ENCODE results near the gene EME1. TPM values are rescaled to one million over a fixed set of nuclear protein-coding genes. Genes with fewer than 3 reads are reported as not detected.

The EME1 gene
- total and polyA plus RNA-seq, 2 of the 13 experiments (the other 11 are each of a cell fraction or from before 2014, with no cell fraction given) = 20.7 to 24.6 TPM

DNA sequence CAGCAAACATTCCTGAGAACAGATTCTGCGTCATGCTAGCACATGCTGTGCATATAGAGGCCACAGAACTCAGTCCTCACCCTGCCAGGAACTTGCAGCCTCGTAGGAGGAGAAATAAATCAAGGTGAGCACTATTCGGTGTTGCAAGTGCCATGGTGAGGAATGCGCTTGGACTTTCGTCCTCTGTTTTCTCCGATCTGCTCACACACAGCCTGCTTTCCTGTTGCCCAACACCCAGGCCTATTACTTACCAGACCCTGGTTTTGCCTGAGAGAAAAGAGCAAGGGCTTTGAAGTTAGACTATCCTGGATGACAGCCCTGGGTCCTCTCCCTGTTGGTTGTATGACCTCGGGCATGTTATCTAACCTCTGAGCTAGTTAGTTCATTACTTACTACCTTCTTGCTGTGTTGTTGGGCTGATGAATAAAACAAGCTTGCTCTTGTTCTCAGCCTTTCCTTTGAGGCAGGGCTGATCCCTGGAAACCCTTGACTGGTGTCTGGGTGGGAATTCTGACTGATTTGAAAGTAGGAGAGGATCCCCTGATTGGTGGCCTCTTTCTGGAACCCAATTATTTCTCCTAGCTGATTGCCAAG is 55.9 kb downstream of the EME1 start (continued):
- TF ChIP-seq, protein P1, sequence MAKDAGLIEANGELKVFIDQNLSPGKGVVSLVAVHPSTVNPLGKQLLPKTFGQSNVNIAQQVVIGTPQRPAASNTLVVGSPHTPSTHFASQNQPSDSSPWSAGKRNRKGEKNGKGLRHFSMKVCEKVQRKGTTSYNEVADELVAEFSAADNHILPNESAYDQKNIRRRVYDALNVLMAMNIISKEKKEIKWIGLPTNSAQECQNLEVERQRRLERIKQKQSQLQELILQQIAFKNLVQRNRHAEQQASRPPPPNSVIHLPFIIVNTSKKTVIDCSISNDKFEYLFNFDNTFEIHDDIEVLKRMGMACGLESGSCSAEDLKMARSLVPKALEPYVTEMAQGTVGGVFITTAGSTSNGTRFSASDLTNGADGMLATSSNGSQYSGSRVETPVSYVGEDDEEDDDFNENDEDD (CRISPR knock-in tag; IDR thresholded peaks at IDR 0.05; ENCODE audit: borderline replicate concordance) = no peak; the same call in 1 of the 2 replicates
- peak; percentile 94 for TF ChIP-seq ZNF605 (CRISPR knock-in tag; IDR thresholded peaks at IDR 0.05)
- peak; percentile 77; the same call in 1 of the 2 replicates for TF ChIP-seq WIZ (CRISPR knock-in tag; IDR thresholded peaks at IDR 0.05)
- peak; percentile 81; the same call in 1 of the 2 replicates for TF ChIP-seq SMAD1 (CRISPR knock-in tag; IDR thresholded peaks at IDR 0.05; ENCODE audit: borderline replicate concordance, low read depth)
- no peak for TF ChIP-seq ZNF260 (CRISPR knock-in tag; IDR thresholded peaks at IDR 0.05; ENCODE audit: borderline replicate concordance, low read depth)
- TF ChIP-seq ATF6 (CRISPR knock-in tag; conservative IDR thresholded peaks at IDR 0.05) = peak; percentile 33; the same call in 1 of the 2 replicates
- TF ChIP-seq FOSL2 (CRISPR knock-in tag; IDR thresholded peaks at IDR 0.05) = peak; percentile 86
- TF ChIP-seq ZNF205 (CRISPR knock-in tag; IDR thresholded peaks at IDR 0.05) = peak; percentile 94
- no peak for TF ChIP-seq ZNF333 (CRISPR knock-in tag; IDR thresholded peaks at IDR 0.05; ENCODE audit: borderline replicate concordance)
- TF ChIP-seq, protein P2, sequence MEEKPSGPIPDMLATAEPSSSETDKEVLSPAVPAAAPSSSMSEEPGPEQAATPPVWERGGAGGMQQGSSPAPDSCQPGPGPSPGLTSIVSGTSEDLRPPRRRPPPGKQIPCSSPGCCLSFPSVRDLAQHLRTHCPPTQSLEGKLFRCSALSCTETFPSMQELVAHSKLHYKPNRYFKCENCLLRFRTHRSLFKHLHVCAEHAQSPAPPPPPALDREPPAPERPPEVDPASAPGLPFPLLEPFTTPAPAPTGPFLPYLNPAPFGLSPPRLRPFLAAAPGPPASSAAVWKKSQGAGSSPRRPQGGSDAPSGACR (CRISPR knock-in tag; IDR thresholded peaks at IDR 0.05) = peak; percentile 82; the same call in 1 of the 2 replicates
- peak; percentile 93 for TF ChIP-seq SOX5 (CRISPR knock-in tag; IDR thresholded peaks at IDR 0.05; ENCODE audit: borderline replicate concordance)
- peak; percentile 46; the same call in 1 of the 2 replicates for TF ChIP-seq GMEB1 (CRISPR knock-in tag; IDR thresholded peaks at IDR 0.05; ENCODE audit: borderline replicate concordance)
- no peak for TF ChIP-seq ZSCAN30 (CRISPR knock-in tag; IDR thresholded peaks at IDR 0.05)
- TF ChIP-seq ZNF782 (CRISPR knock-in tag; IDR thresholded peaks at IDR 0.05; ENCODE audit: borderline replicate concordance) = peak; percentile 92; the same call in 1 of the 2 replicates
- peak; percentile 71; the same call in 1 of the 2 replicates for TF ChIP-seq BCL3 (CRISPR knock-in tag; IDR thresholded peaks at IDR 0.05)
- peak; percentile 68; the same call in 1 of the 2 replicates for TF ChIP-seq ZNF441 (CRISPR knock-in tag; IDR thresholded peaks at IDR 0.05; ENCODE audit: borderline replicate concordance)
- peak; percentile 54 for TF ChIP-seq KDM1A (CRISPR knock-in tag; IDR thresholded peaks at IDR 0.05)
- TF ChIP-seq MLXIP (CRISPR knock-in tag; IDR thresholded peaks at IDR 0.05; ENCODE audit: borderline replicate concordance) = no peak
- TF ChIP-seq ZBTB21 (CRISPR knock-in tag; IDR thresholded peaks at IDR 0.05) = peak; percentile 73; the same call in 1 of the 2 replicates
